Gastrocnemius medialis (tissue), 4 donors: ENCODE data around the gene EPB41L1. TPM values are rescaled to one million over a fixed set of nuclear protein-coding genes. Genes with fewer than 3 reads are reported as not detected.

ENCODE experiments used
- ATAC-seq, 2 donors: fragments of 150-250 bp; one replicate each; pipeline ENCODE4 v1.9.1; 2016
- DNase-seq, 2 donors: peaks; one replicate each; pipeline ENCODE4 v3.0.0-alpha.2; 2019
- H3K27ac ChIP-seq, 4 donors: fragments of 200-600 bp; sonication (generic); 1 replicate in 1 of 4; 2 replicates in 3 of 4; pipeline ENCODE4 v1.5.1; 2016 to 2018; ENCODE audit warnings: mild to moderate bottlenecking in 2 of 4, moderate library complexity in 1 of 4
- H3K27me3 ChIP-seq, 3 donors: fragments of 200-600 bp; sonication (generic) in 2 of 3; 1 replicate in 1 of 3; 2 replicates in 2 of 3; pipeline versions ENCODE4 v1.5.1 to v1.6.0; 2016 to 2019; ENCODE audit warnings: mild to moderate bottlenecking in 1 of 3, moderate library complexity in 1 of 3
- H3K36me3 ChIP-seq, 2 donors: fragments of 200-600 bp; sonication (generic) in 1 of 2; one replicate each; pipeline ENCODE4 v1.5.1; 2017 to 2018
- H3K4me1 ChIP-seq, 2 donors: fragments of 200-600 bp; sonication (generic) in 1 of 2; one replicate each; pipeline ENCODE4 v1.5.1; 2016 to 2017; ENCODE audit warnings: mild to moderate bottlenecking in 2 of 2
- H3K4me3 ChIP-seq, 4 donors: fragments of 200-600 bp; sonication (generic) in 3 of 4; 1 replicate in 1 of 4; 2 replicates in 3 of 4; pipeline ENCODE4 v1.5.1; 2016 to 2019; ENCODE audit warnings: mild to moderate bottlenecking in 2 of 4
- H3K9me3 ChIP-seq, 3 donors: fragments of 200-600 bp; sonication (generic) in 2 of 3; 1 replicate in 1 of 3; 2 replicates in 2 of 3; pipeline ENCODE4 v1.5.1; 2016 to 2019
- POLR2A ChIP-seq, 2 donors: fragments of 450-650 bp; IDR thresholded peaks; one replicate each; pipeline ENCODE4 v1.6.1; 2017; ENCODE audit warnings: antibody characterized with exemption in 2 of 2, mild to moderate bottlenecking in 2 of 2, moderate library complexity in 2 of 2
- in situ Hi-C, 4 donors: fragments of 200-750 bp; cut with MboI; loops; one replicate each; pipeline versions ENCODE4 v1.15.0 to v1.8.0; 2017; ENCODE audit warnings: low sequenced_read_pairs in 4 of 4
- intact Hi-C: fragments of 100-400 bp; cut with DNase I; formaldehyde crosslinking; loops from one replicate; pipeline ENCODE4 v1.15.1; 2023; ENCODE audit warnings: low total_unique reads
- total RNA-seq, 4 donors: library from RNA; depleted of rRNA; stranded (reverse); fragments of >200 nt; gene quantifications; one replicate each; pipeline versions ENCODE4 v1.1.0 to v1.2.3, GENCODE V29; 2016
- TF ChIP-seq, protein P1 (sequence below), 5 experiments: fragments of 450-650 bp in 3 of 5; fragments of 200-600 bp in 2 of 5; sonication (generic) in 2 of 5; IDR thresholded peaks in 4 of 5; conservative IDR thresholded peaks in 1 of 5; 1 replicate in 4 of 5; 2 replicates in 1 of 5; pipeline ENCODE4 v1.5.1; 2016 to 2019; ENCODE audit warnings: antibody characterized with exemption in 5 of 5, mild to moderate bottlenecking in 3 of 5, moderate library complexity in 3 of 5

Gene EPB41L1
- total RNA-seq, 4 donors from 2014 or later: 2.3 to 11.4 (median 7.4) TPM

- ATAC-seq (no peak), DNase-seq (no peak)
- Histone ChIP-seq H3K4me3 (no peak overlapping the region), H3K27ac (no peak overlapping the region), H3K36me3 (peaks cover 0 to 14% of the 10 kb centered on the region in 2 donors), H3K9me3 (no peaks in the 10 kb centered on the region), H3K4me1 (no peaks in the 10 kb centered on the region), H3K27me3 (no peaks in the 10 kb centered on the region)
- in situ Hi-C loops: no loop called here
- TF ChIP-seq, protein P1, sequence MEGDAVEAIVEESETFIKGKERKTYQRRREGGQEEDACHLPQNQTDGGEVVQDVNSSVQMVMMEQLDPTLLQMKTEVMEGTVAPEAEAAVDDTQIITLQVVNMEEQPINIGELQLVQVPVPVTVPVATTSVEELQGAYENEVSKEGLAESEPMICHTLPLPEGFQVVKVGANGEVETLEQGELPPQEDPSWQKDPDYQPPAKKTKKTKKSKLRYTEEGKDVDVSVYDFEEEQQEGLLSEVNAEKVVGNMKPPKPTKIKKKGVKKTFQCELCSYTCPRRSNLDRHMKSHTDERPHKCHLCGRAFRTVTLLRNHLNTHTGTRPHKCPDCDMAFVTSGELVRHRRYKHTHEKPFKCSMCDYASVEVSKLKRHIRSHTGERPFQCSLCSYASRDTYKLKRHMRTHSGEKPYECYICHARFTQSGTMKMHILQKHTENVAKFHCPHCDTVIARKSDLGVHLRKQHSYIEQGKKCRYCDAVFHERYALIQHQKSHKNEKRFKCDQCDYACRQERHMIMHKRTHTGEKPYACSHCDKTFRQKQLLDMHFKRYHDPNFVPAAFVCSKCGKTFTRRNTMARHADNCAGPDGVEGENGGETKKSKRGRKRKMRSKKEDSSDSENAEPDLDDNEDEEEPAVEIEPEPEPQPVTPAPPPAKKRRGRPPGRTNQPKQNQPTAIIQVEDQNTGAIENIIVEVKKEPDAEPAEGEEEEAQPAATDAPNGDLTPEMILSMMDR (IDR thresholded peaks at IDR 0.05 in 4 of 5, conservative IDR thresholded peaks at IDR 0.05 in 1 of 5): no peak
- TF ChIP-seq POLR2A (IDR thresholded peaks at IDR 0.05): no peak
- intact Hi-C loops: no loop called here
Observed at GRCh38 chr20:36260316-36260715, 105.8 kb downstream of the EPB41L1 start.

DNA sequence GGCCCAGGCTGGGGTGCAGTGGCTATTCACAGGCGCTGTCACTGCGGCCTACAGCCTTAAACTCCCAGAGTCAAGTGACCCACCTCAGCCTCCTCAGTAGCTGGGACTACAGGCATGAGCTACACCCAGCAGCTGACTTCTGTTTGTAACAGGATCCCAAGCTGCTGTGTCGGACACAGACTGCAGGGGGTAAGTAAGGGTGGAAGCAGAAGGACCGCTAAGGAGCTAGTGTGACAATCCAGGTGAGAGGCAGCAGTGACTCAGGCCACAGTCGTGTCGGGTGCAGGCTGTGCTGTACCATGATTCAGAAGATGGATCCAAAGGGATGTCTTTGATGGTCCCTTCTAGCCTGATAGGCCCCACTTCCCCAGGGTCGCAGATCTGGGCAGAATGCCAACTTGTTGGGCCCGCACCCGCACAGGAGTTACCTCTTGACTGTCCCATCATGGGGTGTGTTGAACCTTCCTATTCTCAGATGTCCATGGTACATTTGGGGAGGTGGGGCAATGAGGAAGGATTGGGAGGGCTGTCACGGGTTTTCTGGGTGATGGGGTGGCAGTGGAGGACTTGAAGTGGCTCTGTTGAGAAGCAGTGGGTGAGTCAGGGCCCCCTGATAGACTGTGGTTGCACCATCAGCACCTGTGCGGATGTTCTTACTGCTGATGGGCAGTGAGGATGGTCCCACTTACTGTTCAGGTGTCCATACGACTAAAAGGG lies 107.0 kb downstream of the EPB41L1 start:
- intact Hi-C loops: no loop called here
- no peak for ATAC-seq
- no peak for DNase-seq
- Histone ChIP-seq H3K27me3 (no peaks in the 10 kb centered on the region), H3K36me3 (peaks cover 0 to 2% of the 10 kb centered on the region in 2 donors), H3K4me3 (no peak overlapping the region), H3K27ac (no peak overlapping the region), H3K4me1 (no peaks in the 10 kb centered on the region), H3K9me3 (no peaks in the 10 kb centered on the region)
- in situ Hi-C loops: no loop called here
- no peak for TF ChIP-seq POLR2A (IDR thresholded peaks at IDR 0.05)
- TF ChIP-seq, protein P1 (IDR thresholded peaks at IDR 0.05 in 4 of 5, conservative IDR thresholded peaks at IDR 0.05 in 1 of 5): no peak

DNA sequence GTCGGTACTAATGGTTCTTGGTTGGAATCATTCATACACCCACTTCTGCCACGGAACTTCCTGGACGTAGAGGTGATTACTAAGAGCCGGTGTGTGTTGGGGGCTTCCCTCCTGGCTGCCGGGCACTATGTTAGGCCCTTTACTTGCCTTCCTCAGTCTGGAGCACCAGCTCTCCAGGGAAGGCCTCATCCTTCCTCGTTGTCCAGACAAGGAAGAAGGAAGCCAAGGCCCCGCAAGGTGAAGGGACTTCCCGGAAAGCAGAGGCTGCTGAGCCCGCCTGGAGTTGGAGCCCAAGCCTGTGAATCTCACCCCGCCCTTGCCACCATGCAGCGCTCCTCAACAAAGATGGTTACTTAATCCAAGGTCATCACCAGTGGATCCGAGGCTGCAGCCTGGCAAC lies 107.9 kb downstream of the EPB41L1 start:
- H3K27me3 ChIP-seq: no peaks in the 10 kb centered on the region
- intact Hi-C loops (no loop called here), in situ Hi-C loops (no loop called here)
- TF ChIP-seq POLR2A (IDR thresholded peaks at IDR 0.05): no peak
- TF ChIP-seq, protein P1 (IDR thresholded peaks at IDR 0.05 in 4 of 5, conservative IDR thresholded peaks at IDR 0.05 in 1 of 5): no peak
- no peak overlapping the region for H3K4me3 ChIP-seq
- H3K36me3 ChIP-seq: no peaks in the 10 kb centered on the region
- no peak overlapping the region for H3K27ac ChIP-seq
- no peak for DNase-seq
- H3K4me1 ChIP-seq: no peaks in the 10 kb centered on the region
- no peak for ATAC-seq
- H3K9me3 ChIP-seq: no peaks in the 10 kb centered on the region

DNA sequence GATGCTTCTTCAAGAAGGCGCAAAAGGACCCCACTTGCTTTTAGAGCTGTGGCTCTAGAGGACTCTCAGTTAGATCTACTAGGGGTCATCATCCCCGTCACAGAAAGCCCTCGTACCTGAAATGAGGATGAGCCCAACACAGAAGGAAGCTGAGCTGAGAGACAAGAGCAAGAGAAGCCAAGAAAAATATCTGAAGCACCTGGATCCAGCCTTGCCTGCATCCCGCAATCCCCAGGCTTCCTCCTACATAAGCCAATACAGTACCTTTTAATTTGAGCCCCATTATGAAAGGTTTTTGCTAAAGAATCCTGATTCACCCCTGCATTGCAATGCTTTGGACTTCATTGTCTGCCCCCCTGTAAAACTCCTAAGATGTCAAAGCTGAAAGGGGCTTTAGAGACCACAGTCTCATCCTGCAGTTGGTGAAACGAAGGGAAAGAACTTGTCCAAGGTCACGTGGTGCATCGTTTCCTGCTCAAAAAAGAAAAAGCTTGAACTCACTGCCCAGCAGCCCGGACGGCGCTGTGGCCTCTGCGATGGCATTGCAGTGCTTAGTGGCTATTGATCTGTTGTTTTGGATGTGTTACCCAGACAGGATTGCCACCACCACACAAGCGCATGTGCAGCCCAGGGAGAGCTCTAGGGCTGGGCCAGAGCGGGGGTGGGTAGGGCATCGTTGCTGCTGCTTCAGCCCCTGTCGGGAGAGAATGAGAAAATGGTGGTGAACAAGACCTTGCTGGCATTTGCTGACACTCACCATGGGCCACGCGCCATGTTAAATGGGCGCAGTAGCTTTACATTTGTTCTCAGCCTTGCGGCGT lies 110.1 kb downstream of the EPB41L1 start:
- Histone ChIP-seq H3K27me3 (no peaks in the 10 kb centered on the region), H3K9me3 (no peaks in the 10 kb centered on the region), H3K36me3 (no peaks in the 10 kb centered on the region), H3K27ac (no peak overlapping the region), H3K4me3 (no peak overlapping the region), H3K4me1 (no peaks in the 10 kb centered on the region)
- no peak for DNase-seq
- in situ Hi-C loops (no loop called here), intact Hi-C loops (no loop called here)
- TF ChIP-seq POLR2A (IDR thresholded peaks at IDR 0.05): no peak
- TF ChIP-seq, protein P1 (IDR thresholded peaks at IDR 0.05 in 4 of 5, conservative IDR thresholded peaks at IDR 0.05 in 1 of 5): no peak
- ATAC-seq: no peak
